GM21786 (cell line): ENCODE results near the gene ATP2B3.

ENCODE experiments used
- ATAC-seq: cut with Tn5 transposase; IDR thresholded peaks from one replicate; pipeline ENCODE4 v1.9.1; 2021; ENCODE audit not compliant: unreplicated experiment

The ATP2B3 gene

DNA sequence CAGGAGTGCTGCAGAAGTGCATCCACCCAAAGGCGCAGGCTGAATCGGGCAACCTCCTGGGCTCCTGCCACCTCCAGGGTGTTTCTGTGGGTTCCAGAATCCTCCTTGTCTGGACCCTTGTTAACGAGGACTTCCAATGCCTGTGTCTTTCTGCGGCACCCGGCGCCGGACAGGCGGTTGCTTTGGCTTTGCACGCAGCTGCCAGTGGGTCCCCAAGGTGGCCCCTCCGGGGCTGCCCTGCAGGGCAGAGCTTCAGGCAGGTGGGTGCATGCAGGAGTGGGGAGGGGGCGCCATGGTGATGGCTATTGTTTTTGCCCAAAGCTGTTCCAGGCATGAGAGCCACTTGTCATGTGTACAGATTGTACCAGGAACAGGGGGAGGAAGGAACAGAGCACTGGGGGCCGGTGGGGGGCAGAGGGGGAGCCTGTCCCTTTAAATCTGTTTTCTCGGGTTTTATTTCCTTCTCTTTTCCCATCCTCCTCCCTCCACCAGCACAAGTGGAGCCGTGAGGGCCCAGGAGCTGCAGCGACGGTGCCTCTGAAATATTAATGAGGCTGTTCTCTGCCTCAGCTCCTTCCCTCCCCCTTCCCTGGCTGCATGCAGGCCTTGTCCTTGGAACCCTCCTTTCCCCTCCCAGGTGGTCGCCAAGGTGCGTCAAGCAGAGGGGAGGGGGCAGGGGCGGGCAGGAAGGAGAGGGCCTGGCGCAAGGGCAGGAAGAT lies 13.1 kb downstream of the ATP2B3 start:
- no peak for ATAC-seq

DNA sequence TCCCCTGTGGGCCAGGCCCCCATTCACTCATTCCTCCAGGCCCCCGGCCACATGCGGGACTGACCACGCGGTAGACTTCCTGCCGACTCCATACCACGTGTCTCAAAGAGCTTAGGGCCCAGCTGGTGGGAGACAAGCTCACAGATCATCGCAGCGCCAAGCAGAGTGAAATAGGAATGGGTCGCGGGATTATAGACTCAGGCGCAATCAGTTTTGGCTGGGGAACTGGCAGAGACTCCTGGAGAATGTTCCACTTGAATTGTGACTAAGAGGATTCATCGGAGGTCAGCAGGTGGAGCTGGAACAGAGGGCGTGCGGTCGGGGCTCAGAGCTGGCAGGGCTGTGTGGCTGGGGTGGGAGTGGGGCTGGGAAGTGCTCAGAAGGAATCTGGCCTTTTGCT lies 15.6 kb downstream of the ATP2B3 start:
- ATAC-seq = no peak

DNA sequence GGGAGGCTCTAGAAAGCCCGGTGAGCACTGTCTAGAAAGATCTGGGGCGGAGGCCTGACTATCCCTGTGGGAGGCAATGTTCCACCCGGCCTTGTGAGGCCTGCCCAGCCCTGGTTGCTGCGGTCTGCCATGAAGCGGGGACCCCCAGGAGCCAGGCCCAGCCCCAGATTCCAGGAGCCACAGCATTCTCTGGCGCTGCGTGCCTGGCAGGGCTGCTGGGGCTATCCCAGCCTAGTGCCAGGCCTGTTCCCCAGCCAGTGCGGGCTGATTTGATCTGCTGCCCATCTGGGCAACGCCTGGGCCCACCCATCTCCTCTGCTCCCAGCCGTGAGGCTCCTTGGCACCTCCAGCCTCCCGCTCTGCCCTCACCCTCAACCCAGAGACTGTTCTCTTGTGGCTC lies 19.6 kb downstream of the ATP2B3 start:
- no peak for ATAC-seq

DNA sequence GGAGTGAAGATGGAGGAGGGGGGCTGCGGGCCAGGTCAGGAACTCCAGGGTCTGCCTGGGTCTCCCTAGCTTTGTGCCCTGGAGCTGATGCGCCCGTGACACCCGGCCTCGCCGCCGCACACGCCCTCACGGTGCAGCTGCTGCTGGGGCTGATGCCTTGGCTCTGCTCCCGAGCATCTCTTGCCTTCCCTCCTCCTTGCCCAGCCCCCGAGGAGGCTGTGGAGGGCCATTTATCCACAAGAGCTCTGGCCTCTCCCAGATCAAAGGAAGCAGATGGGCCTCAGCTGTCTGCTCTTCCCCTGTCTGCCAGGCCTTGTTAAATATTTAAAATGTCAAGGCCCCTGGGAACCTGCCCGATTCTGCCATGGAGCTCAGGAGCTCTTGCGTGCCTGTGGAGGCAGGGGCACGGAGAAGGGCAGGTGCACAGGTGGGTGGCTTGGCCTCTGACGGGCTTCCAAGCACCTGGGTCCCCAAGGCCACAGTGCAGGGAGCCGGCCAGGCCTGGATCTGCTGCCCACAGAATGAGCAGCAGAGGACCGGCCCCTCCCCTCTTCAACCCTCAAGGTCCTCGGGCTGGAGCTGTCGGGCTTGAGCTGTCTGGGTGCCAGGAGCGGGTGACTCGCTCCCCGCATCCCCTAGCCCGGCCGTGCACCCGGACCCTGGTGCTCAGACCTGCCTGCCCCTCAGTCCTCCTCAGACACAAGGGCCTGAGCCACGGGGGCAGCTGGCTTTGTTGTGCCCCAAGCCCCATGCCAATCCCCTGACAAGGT lies 20.3 kb downstream of the ATP2B3 start:
- no peak for ATAC-seq

DNA sequence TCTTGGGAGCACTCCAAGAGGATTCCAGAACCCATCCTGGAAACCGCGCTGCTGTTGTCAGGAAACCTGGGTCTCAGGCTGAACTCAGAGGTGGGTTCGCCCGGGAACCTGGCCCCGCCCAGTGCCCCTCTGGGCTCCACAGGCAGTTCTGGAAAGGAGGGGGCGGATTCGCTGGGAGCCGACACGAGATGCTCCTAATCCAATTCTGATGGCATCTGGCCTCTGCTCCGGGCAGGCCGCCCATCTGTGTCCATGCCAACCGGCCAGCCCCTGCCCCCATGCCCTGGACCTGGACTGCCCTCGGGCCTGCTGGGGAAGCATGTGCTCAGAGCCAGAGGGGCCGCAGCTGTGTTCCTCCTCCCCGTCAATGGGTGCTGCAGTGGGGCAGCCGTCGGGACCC lies 21.0 kb downstream of the ATP2B3 start:
- no peak for ATAC-seq

DNA sequence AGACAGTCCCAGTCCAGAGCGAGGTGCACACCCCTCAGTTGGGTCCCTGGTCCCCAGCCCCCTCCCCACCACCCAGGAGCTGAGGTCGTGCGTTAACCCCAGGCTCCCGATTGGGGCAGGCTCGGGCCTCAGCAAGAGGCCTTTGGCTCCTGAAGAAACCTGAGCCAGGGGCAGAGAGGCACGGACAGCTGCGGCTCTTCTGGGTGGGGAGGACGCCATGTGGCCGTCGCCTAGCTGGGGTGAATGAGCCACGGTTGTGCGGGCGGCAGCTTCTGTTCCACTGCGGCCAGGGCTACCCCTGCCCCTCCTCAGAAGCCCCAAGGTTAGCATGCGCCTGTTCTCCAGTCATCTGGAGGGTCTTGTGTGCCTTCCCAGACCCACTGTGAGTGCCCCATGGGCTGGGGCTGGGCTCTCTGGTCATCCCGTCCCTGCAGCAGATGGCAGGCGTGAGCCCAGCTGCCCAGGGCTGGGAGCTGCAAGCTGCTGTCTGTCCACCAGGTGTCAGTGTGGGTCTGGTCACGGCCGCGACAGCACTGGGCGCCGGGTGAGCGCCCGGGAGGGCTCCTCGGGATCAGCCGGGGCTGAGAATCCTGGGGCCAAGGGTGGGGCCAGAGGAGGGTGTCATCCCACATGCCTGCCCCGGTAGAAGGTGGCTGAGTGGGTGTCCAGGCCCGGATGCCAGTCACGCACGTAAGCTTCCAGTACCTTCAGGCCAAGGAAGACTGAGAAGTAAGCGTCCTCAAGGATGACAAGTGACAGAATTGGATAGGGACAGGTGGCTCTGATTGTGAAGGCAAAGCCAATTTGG lies 21.9 kb downstream of the ATP2B3 start:
- ATAC-seq = peak; percentile 75

DNA sequence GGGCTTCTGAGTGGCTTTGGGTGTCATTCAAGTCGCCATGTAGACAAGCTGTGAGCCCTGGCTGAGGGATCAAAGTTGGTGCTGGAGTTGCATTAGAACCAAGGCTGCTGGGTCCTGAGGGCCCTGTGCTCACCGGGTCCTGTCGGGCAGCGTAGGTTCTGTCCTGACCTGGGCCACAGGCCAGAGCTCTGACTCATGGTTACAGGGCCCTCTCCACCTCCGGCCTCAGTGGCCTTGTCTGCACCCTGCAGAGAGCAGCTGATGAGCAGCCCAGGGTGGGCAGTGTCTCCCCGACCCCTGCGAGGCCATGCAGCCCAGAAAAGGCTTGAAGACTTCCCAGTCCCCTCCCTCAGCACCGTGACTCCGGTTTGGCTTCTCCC lies 22.5 kb downstream of the ATP2B3 start:
- ATAC-seq = no peak

DNA sequence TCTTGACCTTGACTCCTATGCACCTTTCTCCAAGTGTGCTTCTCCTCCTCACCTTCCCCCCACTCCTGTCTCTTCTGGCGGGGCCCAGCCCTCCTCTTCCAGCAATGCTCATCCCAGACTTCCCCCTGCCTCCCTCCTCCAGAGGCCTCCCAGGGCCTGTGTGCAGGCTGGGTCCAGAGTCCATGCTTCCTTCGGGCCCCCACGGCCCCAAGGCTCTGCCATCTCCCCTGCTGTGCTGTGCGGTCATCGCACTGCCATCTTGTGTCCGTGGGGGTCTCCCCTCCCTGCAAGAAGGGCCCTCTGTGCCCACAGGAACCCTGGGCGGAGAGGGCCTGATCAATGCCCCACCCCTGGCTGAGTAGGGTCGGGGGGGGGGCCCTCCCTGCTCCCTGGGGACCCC lies 27.3 kb downstream of the ATP2B3 start:
- no peak for ATAC-seq

DNA sequence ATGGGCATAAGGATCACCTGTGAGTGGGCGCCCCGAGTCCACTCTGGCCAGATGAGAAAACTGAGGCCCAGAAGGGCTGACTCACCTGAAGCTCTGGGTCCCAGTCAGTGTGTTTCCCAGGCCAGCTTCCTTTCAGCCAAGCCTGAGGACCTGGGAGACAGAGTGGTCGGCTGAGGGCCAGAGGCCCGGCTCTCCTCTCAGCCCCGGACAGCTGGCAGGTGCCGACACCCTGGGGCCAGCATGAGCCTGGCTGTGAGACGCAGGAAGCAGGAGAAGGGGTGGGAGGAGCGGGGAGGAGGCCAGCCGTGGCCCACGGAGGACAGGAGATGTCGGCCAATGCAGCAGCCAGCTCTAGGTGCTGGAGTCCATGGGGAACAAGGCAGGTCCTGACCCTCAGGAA lies 28.9 kb downstream of the ATP2B3 start:
- no peak for ATAC-seq

DNA sequence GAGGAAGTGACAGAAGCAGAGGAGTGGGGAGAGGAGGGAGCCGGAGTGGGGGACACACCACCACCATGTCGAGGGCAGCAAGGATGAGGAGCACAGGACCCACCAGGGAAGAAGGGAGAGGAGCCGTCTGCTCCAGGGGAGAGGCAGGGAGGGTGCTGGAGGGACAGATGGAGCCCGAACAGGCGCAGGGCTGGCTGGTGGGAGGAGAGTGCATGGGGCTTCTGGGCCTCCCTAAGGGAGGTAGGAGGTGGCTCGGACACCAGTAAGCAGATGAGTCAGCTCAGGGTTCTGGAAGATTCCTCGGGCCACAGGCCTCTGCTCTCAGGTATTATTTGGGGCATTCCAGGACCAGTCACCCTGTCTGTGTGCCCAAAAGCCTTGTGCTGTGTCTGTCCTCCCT lies 29.8 kb downstream of the ATP2B3 start:
- ATAC-seq = no peak

DNA sequence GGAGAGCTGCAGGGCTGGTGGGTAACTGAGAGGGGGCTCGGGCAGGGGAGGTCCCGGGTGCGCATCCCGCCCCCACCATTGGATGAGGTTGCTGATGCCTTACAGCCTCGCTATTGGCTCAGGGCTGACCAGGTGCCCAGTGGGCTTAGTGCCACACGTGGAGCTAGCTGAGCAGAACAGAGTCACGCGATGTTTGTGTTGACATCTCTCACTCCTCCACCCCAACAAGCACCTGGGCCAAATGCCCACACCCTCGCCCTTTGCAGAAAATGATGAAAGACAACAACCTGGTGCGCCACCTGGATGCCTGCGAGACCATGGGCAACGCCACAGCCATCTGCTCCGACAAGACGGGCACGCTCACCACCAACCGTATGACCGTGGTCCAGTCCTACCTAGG lies 31.8 kb downstream of the ATP2B3 start:
- no peak for ATAC-seq

DNA sequence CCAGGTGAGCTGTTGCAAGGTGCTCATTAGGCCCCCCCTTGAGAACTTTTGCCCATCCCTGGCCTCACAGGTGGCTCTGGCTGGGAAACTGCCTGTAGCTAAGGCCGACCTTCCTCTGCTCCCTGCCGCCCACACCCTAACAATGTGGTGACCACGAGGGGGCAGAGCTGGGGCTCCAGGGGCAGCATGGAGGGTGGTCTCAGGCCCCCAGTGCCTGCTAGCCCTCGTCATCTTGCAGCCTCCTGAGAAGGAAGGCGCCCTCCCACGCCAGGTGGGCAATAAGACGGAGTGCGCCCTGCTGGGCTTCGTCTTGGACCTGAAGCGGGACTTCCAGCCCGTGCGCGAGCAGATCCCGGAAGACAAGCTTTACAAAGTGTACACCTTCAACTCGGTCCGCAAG lies 32.4 kb downstream of the ATP2B3 start:
- ATAC-seq = no peak

DNA sequence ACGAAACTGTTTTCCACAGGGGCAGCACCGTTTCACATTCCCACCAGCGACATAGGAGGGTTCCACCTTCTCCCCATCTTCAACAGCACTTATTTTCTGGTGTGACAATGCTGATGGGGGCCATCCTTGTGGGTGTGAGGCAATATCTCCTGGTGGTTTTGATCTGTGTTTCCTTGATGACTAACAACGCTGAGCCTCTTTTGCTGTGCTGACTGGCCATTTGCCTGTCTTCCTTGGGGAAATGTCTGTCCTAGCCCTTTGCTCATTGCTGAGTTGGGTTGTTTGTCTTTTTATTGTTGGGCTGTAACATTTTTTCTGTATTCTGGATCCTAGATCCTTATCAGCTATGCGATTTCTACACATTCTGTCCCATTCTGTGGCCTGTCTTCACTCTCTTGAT lies 33.7 kb downstream of the ATP2B3 start:
- no peak for ATAC-seq

DNA sequence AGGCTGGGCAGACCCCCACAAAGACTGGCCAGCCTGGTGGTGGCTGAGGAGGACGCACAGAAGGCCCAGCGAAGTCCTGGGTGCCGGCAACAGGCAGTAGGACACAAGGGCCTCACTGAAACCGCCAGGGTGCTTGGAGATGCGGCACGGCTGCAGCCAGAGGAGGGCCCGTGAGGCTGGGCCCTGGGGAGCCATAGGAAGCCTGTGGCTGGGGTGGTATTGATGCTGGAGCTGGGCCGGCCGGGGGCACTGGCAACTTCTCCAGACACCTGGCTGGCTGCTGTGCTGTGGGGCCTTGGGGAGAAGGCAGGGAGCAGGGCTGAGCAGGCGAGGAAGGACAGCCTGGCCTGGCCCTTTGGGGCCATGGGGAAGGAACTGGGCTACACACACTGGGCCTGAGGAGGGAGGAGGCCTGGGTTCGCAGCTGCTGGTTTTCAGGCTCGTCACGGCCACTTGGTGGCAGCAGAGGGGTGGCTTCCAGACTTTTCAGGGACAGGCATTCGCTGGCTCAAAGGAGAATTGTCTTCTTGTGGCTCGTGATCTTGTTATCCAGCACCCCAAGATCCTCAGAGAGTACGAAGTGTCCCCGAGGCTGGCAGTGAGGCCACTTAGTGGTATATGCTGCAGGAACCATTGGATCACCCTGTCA lies 37.2 kb downstream of the ATP2B3 start:
- no peak for ATAC-seq

DNA sequence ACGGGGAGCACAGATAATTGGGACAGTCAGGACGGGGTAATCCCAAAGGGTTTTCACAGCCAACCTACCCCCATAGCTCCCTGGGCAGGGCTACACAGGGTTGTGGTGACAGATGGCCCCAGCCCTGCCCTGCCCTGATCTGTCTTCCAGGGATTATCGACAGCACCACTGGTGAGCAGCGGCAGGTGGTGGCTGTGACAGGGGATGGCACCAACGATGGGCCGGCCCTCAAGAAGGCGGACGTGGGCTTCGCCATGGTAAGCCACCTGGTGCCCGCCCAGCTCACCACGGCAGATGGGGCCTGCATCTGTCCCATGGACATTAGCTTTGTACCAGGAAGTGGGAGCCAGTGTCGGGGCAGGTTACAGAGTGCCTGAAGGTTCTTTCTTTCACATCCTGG lies 39.3 kb downstream of the ATP2B3 start:
- ATAC-seq = no peak

DNA sequence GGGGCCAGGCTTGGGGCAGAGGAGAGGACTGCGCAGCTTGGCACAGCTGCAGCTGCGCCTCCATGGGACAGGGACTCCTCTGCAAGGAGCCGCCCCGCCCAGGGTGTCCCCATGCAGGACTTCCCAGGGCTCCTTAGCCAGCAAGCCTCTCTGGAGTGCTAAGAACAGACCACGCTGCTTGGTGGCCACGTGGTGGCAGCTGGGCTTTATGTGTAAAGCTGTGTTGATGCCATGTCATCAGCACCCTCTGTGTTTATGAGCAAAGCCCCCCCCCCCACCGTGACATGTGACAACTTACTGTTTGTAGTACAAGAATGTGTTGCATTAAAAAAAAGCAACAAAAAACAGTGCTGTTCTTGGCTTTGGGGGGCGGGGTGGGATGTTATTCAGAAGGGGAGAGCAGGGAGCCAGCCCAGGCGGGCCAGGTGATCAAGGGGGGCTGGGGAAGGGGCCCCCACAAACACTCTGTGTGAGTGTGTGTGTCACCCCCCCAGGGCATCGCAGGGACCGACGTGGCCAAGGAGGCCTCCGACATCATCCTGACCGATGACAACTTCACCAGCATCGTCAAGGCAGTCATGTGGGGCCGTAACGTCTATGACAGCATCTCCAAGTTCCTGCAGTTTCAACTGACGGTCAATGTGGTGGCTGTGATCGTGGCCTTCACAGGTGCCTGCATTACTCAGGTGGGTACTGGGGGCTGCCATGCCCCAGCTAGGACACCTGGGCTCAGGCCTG lies 40.3 kb downstream of the ATP2B3 start:
- no peak for ATAC-seq

DNA sequence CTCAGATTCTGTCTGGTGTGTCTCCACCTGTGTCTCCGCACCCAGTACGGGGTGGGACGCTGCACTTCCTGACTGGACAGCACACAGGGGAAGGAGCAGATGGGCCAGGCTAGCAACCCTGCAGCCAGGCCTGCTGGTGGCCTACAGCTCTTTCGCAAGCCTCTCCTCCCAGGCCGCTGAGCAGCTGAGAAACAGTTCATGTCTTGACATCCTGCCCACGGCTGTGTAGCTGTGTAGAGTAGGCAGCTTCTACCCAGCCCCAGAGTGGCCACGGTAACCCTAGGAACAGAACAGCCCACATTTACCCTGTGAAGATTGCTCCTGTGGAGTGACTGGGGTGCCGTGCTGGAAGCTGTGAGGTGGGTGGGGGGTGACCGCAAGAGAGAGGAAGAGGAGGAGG lies 42.6 kb downstream of the ATP2B3 start:
- ATAC-seq = no peak

DNA sequence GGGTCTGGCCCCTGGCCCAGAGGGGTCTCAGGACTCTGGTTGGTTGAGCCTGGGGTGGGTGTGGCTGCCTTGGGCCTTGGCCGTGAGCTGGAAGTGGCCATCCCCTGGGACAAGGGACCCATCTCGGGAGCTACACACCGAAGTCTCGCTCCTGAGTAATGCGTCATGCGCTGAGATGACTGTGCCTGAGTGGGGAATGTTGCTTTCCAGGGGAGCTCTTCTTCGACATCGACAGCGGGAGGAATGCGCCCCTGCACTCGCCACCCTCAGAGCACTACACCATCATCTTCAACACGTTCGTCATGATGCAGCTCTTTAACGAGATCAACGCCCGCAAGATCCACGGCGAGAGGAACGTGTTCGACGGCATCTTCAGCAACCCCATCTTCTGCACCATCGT lies 43.0 kb downstream of the ATP2B3 start:
- ATAC-seq = no peak

DNA sequence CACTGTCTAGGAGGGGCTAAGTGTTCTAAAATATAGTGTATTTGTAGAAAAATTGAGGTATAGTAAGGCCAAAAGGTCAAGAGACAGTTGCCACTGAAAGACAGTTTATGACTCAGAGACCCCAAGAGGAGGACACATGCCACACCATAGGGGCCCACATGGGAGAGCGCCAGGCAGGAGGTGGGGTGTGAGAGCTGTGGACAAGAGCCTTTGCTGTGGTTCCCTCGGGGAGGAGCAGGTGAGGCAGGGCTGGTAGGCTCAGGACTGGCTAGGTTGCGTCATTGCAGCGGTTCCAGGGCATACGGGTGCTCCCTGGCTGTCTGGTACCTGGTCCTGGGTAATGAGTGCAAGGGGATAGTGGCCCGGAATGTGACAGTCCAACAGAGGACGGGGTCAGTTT lies 43.9 kb downstream of the ATP2B3 start:
- no peak for ATAC-seq

DNA sequence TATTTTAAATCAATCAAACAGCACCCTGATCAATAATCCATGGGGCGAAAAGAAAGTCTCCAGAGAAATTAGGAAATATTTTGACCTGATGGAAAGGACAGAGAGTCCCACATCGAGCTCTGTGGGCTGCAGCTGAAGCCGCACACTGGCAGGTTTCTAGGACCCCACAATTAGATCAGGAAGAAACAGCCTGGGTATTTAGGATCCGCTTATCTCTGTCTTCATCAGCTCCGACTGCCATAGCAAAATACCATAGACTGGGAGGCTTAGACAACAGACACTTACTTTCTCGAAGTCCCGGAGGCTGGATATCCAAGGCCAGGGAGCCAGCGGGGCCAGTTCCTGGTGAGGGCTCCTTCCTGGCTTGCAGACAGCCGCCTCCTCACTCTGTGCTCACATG lies 45.1 kb downstream of the ATP2B3 start:
- ATAC-seq = no peak
